ENCODE results near the gene A4GALT.

DNA sequence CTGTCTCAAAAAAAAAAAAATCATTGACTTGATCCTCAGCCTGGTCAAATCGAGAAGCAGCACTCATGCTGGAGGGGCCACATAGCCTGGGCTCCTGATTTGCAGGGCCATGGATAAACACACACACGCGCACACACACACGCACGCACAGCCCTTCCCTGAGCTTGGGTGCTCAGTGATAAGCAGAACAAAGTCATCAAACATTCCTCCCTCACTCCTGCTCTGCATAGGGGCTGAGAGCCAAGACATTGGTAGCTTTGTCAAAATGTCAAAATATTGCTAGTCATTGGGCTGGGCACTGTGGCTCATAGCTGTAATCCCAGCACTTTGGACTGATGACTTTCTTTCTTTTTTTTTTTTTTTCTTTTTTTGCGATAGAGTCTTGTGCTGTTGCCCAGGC lies 34.0 kb upstream of the A4GALT start:
- TF ChIP-seq POLR2A (IDR thresholded peaks at IDR 0.05; ENCODE audit: low read depth, low read length) = no peak
- TF ChIP-seq POLR2AphosphoS5 (IDR thresholded peaks at IDR 0.05; ENCODE audit: low read depth, low read length) = no peak
- no peak for TF ChIP-seq TAF1 (IDR thresholded peaks at IDR 0.05; ENCODE audit: borderline replicate concordance, low read depth, low read length)

Data from GM12892 (cell line).